Measurements from ENCODE around the gene MED26. TPM values are rescaled to one million over a fixed set of nuclear protein-coding genes. Genes with fewer than 3 reads are reported as not detected.

MED26 gene
- total and polyA plus RNA-seq, 2 of the 8 experiments (the other 6 are each of a cell fraction or from before 2014, with no cell fraction given), result 5.3 to 10.7 TPM

- H2AK5ac ChIP-seq (ENCODE audit: low read depth, low read length), result no peak overlapping the region
- FAIRE-seq (no peak), DNase-seq (ENCODE audit: low read depth in 1 of 2, low spot score in 2 of 2) (no peak)
- H3K4me2 ChIP-seq (ENCODE audit: insufficient read depth in 1 of 2, low read depth in 2 of 2, low read length in 2 of 2), result peak overlapping the region; percentile 76 to 99
- POLR2A ChIA-PET (ENCODE audit: partially characterized antibody), result interaction anchor here (0.6 to 4.4 kb wide), 12 partner anchors 10 to 60 kb away, joined by 3 to 27 read pairs (median 4); partner anchors contain the start of genes SLC35E1, SMIM7 and TMEM38A
- no peak overlapping the region for H2BK120ac ChIP-seq (replicated peaks; ENCODE audit: low read depth, low read length)
- H3K36me3 ChIP-seq (ENCODE audit: control insufficient read depth in 2 of 4, insufficient read depth in 4 of 4, low read length in 3 of 4), result peaks cover 0 to 5% (median 0%) of the 10 kb centered on the region in 4 experiments; a peak in 5 of 8 replicates
- peaks cover 10% of the 10 kb centered on the region; the same call in 1 of the 2 replicates for H3K23me2 ChIP-seq (ENCODE audit: low read depth, low read length)
- no peak overlapping the region for H3K4ac ChIP-seq (replicated peaks; ENCODE audit: insufficient read length, low read depth, low read length)
- H3K79me2 ChIP-seq (ENCODE audit: control insufficient read depth in 1 of 2, insufficient read depth in 2 of 2, low read length in 2 of 2), result peaks cover 17 to 53% of the 10 kb centered on the region in 2 experiments
- H4K20me1 ChIP-seq (replicated peaks in 1 of 2; ENCODE audit: control insufficient read depth in 1 of 2, insufficient read depth in 2 of 2, low read length in 2 of 2), result peaks cover 13 to 32% of the 10 kb centered on the region in 2 experiments
- no peak for TF ChIP-seq TBP (IDR thresholded peaks at IDR 0.05; ENCODE audit: low read depth, low read length)
- TF ChIP-seq PHF8 (conservative IDR thresholded peaks at IDR 0.05; ENCODE audit: low read depth, low read length), result peak; percentile 27; the same call in 1 of the 2 replicates
- H3K27ac ChIP-seq (ENCODE audit: low read depth, low read length), result no peak overlapping the region
- WGBS, 2 experiments (ENCODE audit: extremely low coverage in 1 of 2, insufficient coverage in 1 of 2, insufficient read length in 1 of 2, insufficient replicate concordance in 2 of 2, low coverage in 1 of 2, low lambda C conversion rate in 2 of 2, missing lambda C conversion rate in 1 of 2), result 3% methylated on average over 47 of the region's 52 CpGs; no CpG with 5 or more reads in 1 of the 2 experiments
- no peaks in the 10 kb centered on the region for H3K27me3 ChIP-seq (replicated peaks in 1 of 4; ENCODE audit: control insufficient read depth in 3 of 4, extremely low read depth in 1 of 4, insufficient read depth in 3 of 4, low read length in 3 of 4)
- no peak overlapping the region for H2BK15ac ChIP-seq (ENCODE audit: low read length)
- H2BK12ac ChIP-seq (ENCODE audit: low read depth, low read length), result no peak overlapping the region
- peaks cover 17% of the 10 kb centered on the region for H3K79me1 ChIP-seq (ENCODE audit: low read depth, low read length)
- no peak overlapping the region for H4K91ac ChIP-seq (replicated peaks; ENCODE audit: insufficient read length, low read length)
- peak overlapping the region; percentile 56 to 79 (median 70) for H3K9ac ChIP-seq (replicated peaks in 1 of 4; ENCODE audit: extremely low read depth in 1 of 4, low read depth in 3 of 4, low read length in 3 of 4)
- 0 out of 2 replicates have a peak overlapping the region, but pooled peaks have one; percentile 60 for H2BK5ac ChIP-seq (ENCODE audit: low read depth, low read length)
- no peak overlapping the region for H3K18ac ChIP-seq (ENCODE audit: extremely low read depth, low read length)
- H3K9me3 ChIP-seq (ENCODE audit: insufficient read depth in 2 of 2, low read depth in 1 of 2, low read length in 1 of 2), result no peaks in the 10 kb centered on the region
- no peak overlapping the region for H3K14ac ChIP-seq (ENCODE audit: insufficient read length)
- no peak overlapping the region for H3K56ac ChIP-seq (replicated peaks; ENCODE audit: insufficient read length, low read depth, low read length)
- H4K8ac ChIP-seq (ENCODE audit: extremely low read depth, insufficient read depth, low read length), result no peak overlapping the region; the same call in 1 of the 2 replicates
- H3K4me3 ChIP-seq (ENCODE audit: extremely low read depth in 1 of 4, insufficient read depth in 2 of 4, low read depth in 3 of 4, low read length in 4 of 4), result peak overlapping the region; percentile 53 to 99 (median 82)
- no peak overlapping the region for H3K23ac ChIP-seq (ENCODE audit: insufficient read length)
- CTCF ChIA-PET (ENCODE audit: partially characterized antibody), result interaction anchor here (0.6 to 0.9 kb wide), 3 partner anchors 10 to 1569 kb away, joined by 3 read pairs; no protein-coding TSS in a partner anchor
- peaks cover 2 to 10% (median 4%) of the 10 kb centered on the region in 4 experiments; a peak in 6 of 7 replicates for H3K4me1 ChIP-seq (replicated peaks in 1 of 4; ENCODE audit: control insufficient read depth in 3 of 4, insufficient read depth in 4 of 4, low read length in 3 of 4)
- H2BK20ac ChIP-seq (ENCODE audit: low read length), result no peak overlapping the region
- H4K5ac ChIP-seq (ENCODE audit: insufficient read length, low read depth, low read length), result no peak overlapping the region
- no peak overlapping the region for H2AFZ ChIP-seq (ENCODE audit: low read length)
Measured at GRCh38 chr19:16627193-16627927, 644 bp downstream of the MED26 start.

Data from H1 (cell line).